ENCODE results near the gene LYG1. TPM values are rescaled to one million over a fixed set of nuclear protein-coding genes. Genes with fewer than 3 reads are reported as not detected.

Gene LYG1
- total and polyA plus RNA-seq, 8 donors = 0.93 to 3.6 (median 2.4) TPM

DNA sequence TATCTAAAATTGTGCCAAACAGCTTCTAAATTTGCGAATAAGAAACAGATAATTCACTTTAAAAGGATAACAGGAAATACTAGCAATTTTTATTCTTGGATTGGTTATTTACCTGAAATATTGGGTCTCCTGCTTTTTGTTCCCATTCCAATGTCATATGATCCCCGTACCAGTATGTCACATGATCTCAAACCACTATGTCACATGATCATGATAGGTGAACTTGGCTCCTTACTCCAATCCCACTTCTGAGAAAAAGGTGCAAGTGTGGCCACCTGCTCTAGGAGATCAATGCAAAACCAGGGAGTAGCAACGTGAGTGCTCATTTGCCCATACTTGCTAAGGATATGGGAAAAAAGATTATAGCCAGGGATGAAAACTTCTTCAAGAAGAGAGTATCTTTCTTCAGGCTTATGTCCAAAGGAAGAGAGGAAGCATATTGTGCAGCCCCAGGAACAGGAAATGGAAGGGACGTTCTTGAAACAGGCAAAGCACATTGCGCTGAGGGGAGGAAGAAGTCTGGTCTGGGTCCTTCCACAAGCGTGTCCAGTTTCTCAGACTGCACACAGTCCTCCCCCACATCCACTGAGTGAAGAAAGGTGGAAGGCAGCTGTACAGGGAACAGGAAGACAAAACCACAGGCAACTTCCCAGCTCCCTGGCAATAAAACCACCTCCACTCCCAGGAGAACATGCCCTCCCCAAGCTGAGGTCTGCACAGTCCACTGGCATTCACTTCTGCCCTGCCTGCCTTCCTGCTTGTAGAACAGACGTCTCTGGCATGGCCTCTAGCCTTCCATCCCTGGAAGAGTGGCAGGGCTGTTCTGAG, 45.3 kb downstream of the LYG1 start, which contains the start of gene LYG2:
Gene LYG2 (minus strand): TSS at position 176 of the 828 bp plus-strand sequence. CDS start 1,406 bp downstream, outside the sequence.
- no peaks in the 10 kb centered on the region for H3K36me3 ChIP-seq
- no peak within 1 kb of the TSS for H3K4me3 ChIP-seq
- no peaks in the 10 kb centered on the region for H3K27me3 ChIP-seq
- no peak for DNase-seq
- ATAC-seq = no peak
- H3K9me3 ChIP-seq = no peaks in the 10 kb centered on the region
- no peak within 1 kb of the TSS for H3K27ac ChIP-seq
- TF ChIP-seq, protein P1, sequence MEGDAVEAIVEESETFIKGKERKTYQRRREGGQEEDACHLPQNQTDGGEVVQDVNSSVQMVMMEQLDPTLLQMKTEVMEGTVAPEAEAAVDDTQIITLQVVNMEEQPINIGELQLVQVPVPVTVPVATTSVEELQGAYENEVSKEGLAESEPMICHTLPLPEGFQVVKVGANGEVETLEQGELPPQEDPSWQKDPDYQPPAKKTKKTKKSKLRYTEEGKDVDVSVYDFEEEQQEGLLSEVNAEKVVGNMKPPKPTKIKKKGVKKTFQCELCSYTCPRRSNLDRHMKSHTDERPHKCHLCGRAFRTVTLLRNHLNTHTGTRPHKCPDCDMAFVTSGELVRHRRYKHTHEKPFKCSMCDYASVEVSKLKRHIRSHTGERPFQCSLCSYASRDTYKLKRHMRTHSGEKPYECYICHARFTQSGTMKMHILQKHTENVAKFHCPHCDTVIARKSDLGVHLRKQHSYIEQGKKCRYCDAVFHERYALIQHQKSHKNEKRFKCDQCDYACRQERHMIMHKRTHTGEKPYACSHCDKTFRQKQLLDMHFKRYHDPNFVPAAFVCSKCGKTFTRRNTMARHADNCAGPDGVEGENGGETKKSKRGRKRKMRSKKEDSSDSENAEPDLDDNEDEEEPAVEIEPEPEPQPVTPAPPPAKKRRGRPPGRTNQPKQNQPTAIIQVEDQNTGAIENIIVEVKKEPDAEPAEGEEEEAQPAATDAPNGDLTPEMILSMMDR (IDR thresholded peaks at IDR 0.05) = no peak
- H3K4me1 ChIP-seq = no peaks in the 10 kb centered on the region
- intact Hi-C loops (cut with DNase I) = no loop called here

DNA sequence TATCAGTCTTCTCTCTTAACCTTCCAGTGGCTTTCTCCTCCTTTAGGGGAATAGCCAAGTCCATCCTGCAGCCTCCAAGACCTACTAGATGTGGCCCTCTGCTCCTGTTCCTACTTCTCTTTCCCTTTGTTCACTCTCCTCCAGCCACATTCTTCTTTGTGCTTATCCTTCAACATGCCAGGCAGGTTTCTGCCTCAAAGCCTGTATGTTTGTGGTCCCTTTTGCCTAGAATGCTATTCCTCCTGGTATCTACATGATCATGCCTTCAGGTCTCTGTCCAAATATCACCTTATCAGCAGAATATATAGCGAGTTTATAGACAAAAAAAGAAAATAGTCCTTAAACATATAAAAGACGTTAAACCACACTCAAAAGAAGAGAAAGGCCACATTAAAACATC, 51.0 kb downstream of the LYG1 start:
- intact Hi-C loops (cut with DNase I) = no loop called here
- Histone ChIP-seq H3K27me3 (no peaks in the 10 kb centered on the region), H3K4me3 (no peak overlapping the region), H3K36me3 (no peaks in the 10 kb centered on the region), H3K27ac (no peak overlapping the region), H3K4me1 (no peaks in the 10 kb centered on the region), H3K9me3 (peaks cover 0 to 4% of the 10 kb centered on the region in 2 donors)
- no peak for DNase-seq
- TF ChIP-seq, protein P1 (IDR thresholded peaks at IDR 0.05) = no peak
- ATAC-seq = no peak

DNA sequence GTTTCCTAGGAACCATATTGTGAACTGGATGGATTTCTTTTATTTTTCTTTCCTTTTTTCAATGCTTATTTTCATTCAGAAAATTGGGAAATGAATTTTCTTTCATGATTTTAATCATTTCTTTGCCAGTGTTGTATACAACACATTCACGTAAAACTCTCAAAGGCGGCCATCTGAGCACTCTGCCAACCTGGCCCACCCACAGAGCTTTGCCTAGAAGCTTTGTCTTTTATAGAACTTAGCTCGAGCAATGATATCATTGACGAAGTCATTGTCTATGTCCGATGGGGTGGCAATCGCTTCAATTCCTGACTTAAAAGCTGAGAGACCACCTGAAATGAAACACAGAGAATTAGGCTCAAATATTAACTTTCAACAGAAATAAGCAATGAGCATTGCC, 58.8 kb downstream of the LYG1 start:
- no peaks in the 10 kb centered on the region for H3K4me1 ChIP-seq
- TF ChIP-seq, protein P1 (IDR thresholded peaks at IDR 0.05) = no peak
- no peak for DNase-seq
- no peaks in the 10 kb centered on the region for H3K27me3 ChIP-seq
- H3K27ac ChIP-seq = no peak overlapping the region
- intact Hi-C loops (cut with DNase I) = no loop called here
- peaks cover 0 to 2% of the 10 kb centered on the region in 2 donors for H3K9me3 ChIP-seq
- H3K36me3 ChIP-seq = no peaks in the 10 kb centered on the region
- ATAC-seq = no peak
- H3K4me3 ChIP-seq = no peak overlapping the region

DNA sequence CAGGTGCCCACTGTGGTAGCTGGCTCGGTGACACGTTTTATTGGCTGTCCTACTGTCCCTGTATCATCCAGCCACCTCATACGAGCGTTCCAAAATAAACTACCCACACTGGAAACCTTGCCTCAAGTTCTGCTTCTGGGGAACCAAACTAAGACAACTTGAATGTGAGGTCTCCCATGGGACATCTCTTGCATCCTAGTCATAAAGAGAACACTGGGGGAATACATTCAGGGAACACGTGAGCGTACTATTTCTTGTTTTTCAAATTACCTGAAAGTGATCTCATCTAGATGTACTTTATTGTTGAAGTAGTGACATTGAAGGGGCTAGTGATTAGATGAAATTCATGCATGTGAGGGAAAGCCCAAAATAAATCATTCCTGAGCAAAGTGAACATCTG, 60.6 kb downstream of the LYG1 start:
- no peaks in the 10 kb centered on the region for H3K27me3 ChIP-seq
- ATAC-seq = no peak
- DNase-seq = no peak
- peaks cover 0 to 2% of the 10 kb centered on the region in 2 donors for H3K9me3 ChIP-seq
- H3K27ac ChIP-seq = no peak overlapping the region
- H3K36me3 ChIP-seq = no peaks in the 10 kb centered on the region
- TF ChIP-seq, protein P1 (IDR thresholded peaks at IDR 0.05) = no peak
- no peak overlapping the region for H3K4me3 ChIP-seq
- H3K4me1 ChIP-seq = no peaks in the 10 kb centered on the region
- intact Hi-C loops (cut with DNase I) = no loop called here

DNA sequence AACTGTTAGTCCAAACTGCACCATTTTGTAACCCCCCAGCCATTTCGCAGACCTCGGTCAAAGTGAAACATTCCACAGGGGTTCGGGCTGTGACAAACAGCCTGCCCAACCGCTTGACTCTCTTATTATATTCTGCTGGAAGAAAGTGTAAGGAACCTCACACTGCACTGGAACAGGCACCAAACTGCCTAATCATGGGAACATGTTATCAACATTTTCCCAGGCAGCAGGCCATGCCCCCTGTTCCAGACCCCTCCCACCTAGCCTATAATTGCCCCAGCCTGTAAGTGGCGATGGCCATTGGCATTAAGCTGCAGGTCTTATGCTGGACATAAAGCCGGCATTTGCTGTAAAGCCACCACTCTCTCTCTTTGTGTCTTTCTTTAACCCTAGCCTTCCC, 62.4 kb downstream of the LYG1 start:
- DNase-seq (no peak), ATAC-seq (no peak)
- Histone ChIP-seq H3K27ac (no peak overlapping the region), H3K4me1 (no peaks in the 10 kb centered on the region), H3K9me3 (peaks cover 0 to 2% of the 10 kb centered on the region in 2 donors), H3K36me3 (no peaks in the 10 kb centered on the region), H3K4me3 (no peak overlapping the region), H3K27me3 (no peaks in the 10 kb centered on the region)
- TF ChIP-seq, protein P1 (IDR thresholded peaks at IDR 0.05) = no peak
- intact Hi-C loops (cut with DNase I) = no loop called here

Other genes starting within 250 kb of the LYG1 start
- 1 to 10 TPM; 3.4 to 4.0 TPM for gene C2orf15, start 159.5 kb downstream of the LYG1 start, total RNA-seq
- gene C2orf15, start 159.5 kb downstream of the LYG1 start, polyA plus RNA-seq (ENCODE audit: insufficient read length in 6 of 6) = 1 to 10 TPM; 7.1 to 8.7 (median 7.6) TPM
- 1 to 10 TPM; 3.7 to 8.4 TPM for gene TSGA10, start 146.3 kb downstream of the LYG1 start, total RNA-seq
- gene TSGA10, start 146.3 kb downstream of the LYG1 start, polyA plus RNA-seq (ENCODE audit: insufficient read length in 6 of 6) = 10 to 100 TPM; 14.5 to 19.8 (median 15.4) TPM
- gene LIPT1, start 146.2 kb downstream of the LYG1 start, total RNA-seq = 1 to 10 TPM; 5.6 to 7.2 TPM
- 10 to 100 TPM; 16.1 to 20.3 (median 17.2) TPM for gene LIPT1, start 146.2 kb downstream of the LYG1 start, polyA plus RNA-seq (ENCODE audit: insufficient read length in 6 of 6)
- gene MITD1, start 120.1 kb downstream of the LYG1 start, total RNA-seq = 10 to 100 TPM; 20.1 to 24.5 TPM
- gene MITD1, start 120.1 kb downstream of the LYG1 start, polyA plus RNA-seq (ENCODE audit: insufficient read length in 6 of 6) = 10 to 100 TPM; 39.8 to 62.7 (median 49.8) TPM
- 10 to 100 TPM; 19.7 to 21.2 TPM for gene MRPL30, start 120.0 kb downstream of the LYG1 start, total RNA-seq
- 10 to 100 TPM; 46.9 to 58.8 (median 52.6) TPM for gene MRPL30, start 120.0 kb downstream of the LYG1 start, polyA plus RNA-seq (ENCODE audit: insufficient read length in 6 of 6)
- not detected for gene LYG2, start 45.5 kb downstream of the LYG1 start, total RNA-seq
- under 1 TPM; 0.20 to 0.74 (median 0.57) TPM for gene LYG2, start 45.5 kb downstream of the LYG1 start, polyA plus RNA-seq (ENCODE audit: insufficient read length in 6 of 6)
- gene TXNDC9, start 35.1 kb upstream of the LYG1 start, total RNA-seq = 10 to 100 TPM; 27.2 to 35.9 TPM
- 10 to 100 TPM; 33.7 to 43.7 (median 36.0) TPM for gene TXNDC9, start 35.1 kb upstream of the LYG1 start, polyA plus RNA-seq (ENCODE audit: insufficient read length in 6 of 6)
- 10 to 100 TPM; 27.6 to 37.4 TPM for gene EIF5B, start 36.2 kb upstream of the LYG1 start, total RNA-seq
- gene EIF5B, start 36.2 kb upstream of the LYG1 start, polyA plus RNA-seq (ENCODE audit: insufficient read length in 6 of 6) = 10 to 100 TPM; 54.2 to 66.0 (median 62.9) TPM
- gene REV1, start 188.8 kb upstream of the LYG1 start, total RNA-seq = 10 to 100 TPM; 43.7 to 51.1 TPM
- gene REV1, start 188.8 kb upstream of the LYG1 start, polyA plus RNA-seq (ENCODE audit: insufficient read length in 6 of 6) = 10 to 100 TPM; 58.2 to 77.9 (median 70.5) TPM